GM21447 (cell line): ENCODE results near the gene VSIR.

Experiments
- ATAC-seq: cut with Tn5 transposase; IDR thresholded peaks from one replicate; pipeline ENCODE4 v1.9.1; 2021; ENCODE audit not compliant: unreplicated experiment

VSIR gene

GRCh38 chr10:71773221-71773971, at the start of gene VSIR:
VSIR (minus strand) TSS chr10:71773520; CDS start chr10:71773439, 81 bp downstream.
- no peak for ATAC-seq

- no peak for ATAC-seq
Observed at GRCh38 chr10:71821909-71822763, 48.8 kb upstream of the VSIR start.

GRCh38 chr10:71820966-71821365, 47.6 kb upstream of the VSIR start:
- no peak for ATAC-seq

- ATAC-seq: no peak
Observed at GRCh38 chr10:71819985-71820384, 46.7 kb upstream of the VSIR start.

GRCh38 chr10:71819441-71819861, 46.1 kb upstream of the VSIR start:
- no peak for ATAC-seq

GRCh38 chr10:71818674-71819260, 45.4 kb upstream of the VSIR start:
- no peak for ATAC-seq

- no peak for ATAC-seq
Observed at GRCh38 chr10:71817831-71818655, 44.7 kb upstream of the VSIR start.

GRCh38 chr10:71816936-71817618, 43.8 kb upstream of the VSIR start:
- ATAC-seq: no peak

GRCh38 chr10:71816421-71816851, 43.1 kb upstream of the VSIR start:
- ATAC-seq: no peak

- ATAC-seq: no peak
Observed at GRCh38 chr10:71815515-71816130, 42.3 kb upstream of the VSIR start.

GRCh38 chr10:71814922-71815411, 41.6 kb upstream of the VSIR start:
- no peak for ATAC-seq

GRCh38 chr10:71812913-71813590, 39.7 kb upstream of the VSIR start:
- no peak for ATAC-seq

- ATAC-seq: no peak
Observed at GRCh38 chr10:71812016-71812912, 38.9 kb upstream of the VSIR start.

- ATAC-seq: no peak
Observed at GRCh38 chr10:71811351-71811750, 38.0 kb upstream of the VSIR start.

GRCh38 chr10:71810048-71810750, 36.9 kb upstream of the VSIR start:
- no peak for ATAC-seq

- no peak for ATAC-seq
Observed at GRCh38 chr10:71809628-71810027, 36.3 kb upstream of the VSIR start.
